Tibial artery (tissue), 4 donors: ENCODE data around the gene MYOF.
A peak's percentile ranks its signal among the peaks of the same experiment; 100 is the strongest.

ENCODE experiments used
- DNase-seq, 2 donors: peaks; one replicate each; pipeline ENCODE4 v3.0.0-alpha.2; 2019
- H3K27ac ChIP-seq, 2 donors: fragments of 200-600 bp; sonication (generic) in 1 of 2; 1 replicate in 1 of 2; 2 replicates in 1 of 2; pipeline ENCODE4 v1.5.1; 2018 to 2019; ENCODE audit warnings: mild to moderate bottlenecking in 1 of 2
- H3K27me3 ChIP-seq, 2 donors: fragments of 200-600 bp; sonication (generic) in 1 of 2; one replicate each; pipeline versions ENCODE4 v1.5.1 to v1.6.0; 2016 to 2019
- H3K36me3 ChIP-seq, 3 donors: fragments of 200-600 bp; sonication (generic) in 2 of 3; one replicate each; pipeline ENCODE4 v1.5.1; 2016 to 2019; ENCODE audit warnings: mild to moderate bottlenecking in 2 of 3
- H3K4me1 ChIP-seq, 4 donors: fragments of 200-600 bp; sonication (generic) in 2 of 4; 1 replicate in 3 of 4; 2 replicates in 1 of 4; pipeline ENCODE4 v1.5.1; 2016 to 2019
- H3K4me3 ChIP-seq, 2 donors: fragments of 200-600 bp; sonication (generic) in 1 of 2; 1 replicate in 1 of 2; 2 replicates in 1 of 2; pipeline ENCODE4 v1.5.1; 2018 to 2019; ENCODE audit warnings: mild to moderate bottlenecking in 2 of 2
- H3K9me3 ChIP-seq, 3 donors: fragments of 200-600 bp; sonication (generic) in 1 of 3; one replicate each; pipeline ENCODE4 v1.5.1; 2016 to 2019
- intact Hi-C: fragments of 100-400 bp; cut with DNase I; formaldehyde crosslinking; loops from one replicate; pipeline ENCODE4 v1.15.0; 2023; ENCODE audit warnings: low total_unique reads
- TF ChIP-seq, protein P1 (sequence below), 2 experiments: fragments of 200-600 bp in 1 of 2; fragments of 450-650 bp in 1 of 2; IDR thresholded peaks; one replicate each; pipeline ENCODE4 v1.5.1; 2017 to 2019; ENCODE audit warnings: antibody characterized with exemption in 2 of 2, mild to moderate bottlenecking in 1 of 2, moderate library complexity in 1 of 2

Gene MYOF

DNA sequence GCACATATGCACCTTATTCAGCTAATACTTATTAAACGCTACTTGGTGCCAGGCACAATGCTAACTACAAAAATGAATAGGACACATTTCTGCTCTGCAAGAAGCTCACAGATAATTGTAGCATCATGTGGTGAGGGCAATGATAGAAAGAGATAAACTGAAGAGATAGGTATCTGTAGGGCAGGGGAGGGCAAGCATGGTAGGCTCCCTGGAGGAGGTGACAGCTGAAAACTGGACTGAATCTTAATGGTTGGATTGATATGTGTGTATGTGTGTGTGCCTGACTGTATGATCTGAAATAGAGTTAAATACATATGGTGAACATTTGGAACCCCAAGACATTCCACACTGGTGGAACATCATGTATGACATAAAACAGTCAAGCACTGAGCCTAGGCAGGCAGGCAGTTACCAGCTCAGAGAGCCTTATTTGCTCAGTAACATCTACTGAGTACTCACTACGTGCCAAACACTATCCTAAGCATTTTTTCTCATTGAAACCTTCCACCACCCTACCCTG lies 9.5 kb upstream of the MYOF start:
- Histone ChIP-seq H3K27ac (no peak overlapping the region), H3K9me3 (no peaks in the 10 kb centered on the region), H3K4me1 (peaks cover 0 to 7% (median under 1%) of the 10 kb centered on the region in 4 donors), H3K27me3 (no peaks in the 10 kb centered on the region), H3K4me3 (no peak overlapping the region), H3K36me3 (no peaks in the 10 kb centered on the region)
- DNase-seq: no peak
- intact Hi-C loops: no loop called here
- TF ChIP-seq, protein P1, sequence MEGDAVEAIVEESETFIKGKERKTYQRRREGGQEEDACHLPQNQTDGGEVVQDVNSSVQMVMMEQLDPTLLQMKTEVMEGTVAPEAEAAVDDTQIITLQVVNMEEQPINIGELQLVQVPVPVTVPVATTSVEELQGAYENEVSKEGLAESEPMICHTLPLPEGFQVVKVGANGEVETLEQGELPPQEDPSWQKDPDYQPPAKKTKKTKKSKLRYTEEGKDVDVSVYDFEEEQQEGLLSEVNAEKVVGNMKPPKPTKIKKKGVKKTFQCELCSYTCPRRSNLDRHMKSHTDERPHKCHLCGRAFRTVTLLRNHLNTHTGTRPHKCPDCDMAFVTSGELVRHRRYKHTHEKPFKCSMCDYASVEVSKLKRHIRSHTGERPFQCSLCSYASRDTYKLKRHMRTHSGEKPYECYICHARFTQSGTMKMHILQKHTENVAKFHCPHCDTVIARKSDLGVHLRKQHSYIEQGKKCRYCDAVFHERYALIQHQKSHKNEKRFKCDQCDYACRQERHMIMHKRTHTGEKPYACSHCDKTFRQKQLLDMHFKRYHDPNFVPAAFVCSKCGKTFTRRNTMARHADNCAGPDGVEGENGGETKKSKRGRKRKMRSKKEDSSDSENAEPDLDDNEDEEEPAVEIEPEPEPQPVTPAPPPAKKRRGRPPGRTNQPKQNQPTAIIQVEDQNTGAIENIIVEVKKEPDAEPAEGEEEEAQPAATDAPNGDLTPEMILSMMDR (IDR thresholded peaks at IDR 0.05): no peak

DNA sequence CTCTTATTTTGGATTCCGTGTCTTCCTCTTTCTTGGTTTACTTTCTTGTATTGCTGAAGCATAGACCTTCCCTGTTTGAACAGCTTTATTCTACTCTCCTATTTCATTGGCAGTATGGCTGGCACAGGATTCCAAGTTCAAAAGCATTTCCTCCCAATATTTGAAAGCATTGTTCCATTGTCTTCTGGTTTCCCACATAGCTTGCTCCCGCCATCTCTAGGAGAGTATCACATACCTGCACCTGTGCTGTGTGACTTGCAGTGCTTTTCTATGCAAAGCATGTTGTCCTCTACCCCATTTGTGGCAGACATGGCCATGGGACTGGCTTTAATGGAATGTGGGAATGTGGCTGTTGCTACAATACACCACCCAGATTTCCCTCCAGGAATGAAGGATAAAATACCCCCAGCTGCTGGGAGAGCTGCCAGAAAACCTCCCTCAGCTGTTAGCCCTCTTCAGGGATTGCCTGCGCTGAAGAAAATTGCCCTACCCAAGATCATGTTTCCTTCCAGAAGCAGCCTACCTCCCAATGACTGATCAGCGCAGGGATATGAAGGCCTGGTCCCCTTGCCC lies 6.9 kb upstream of the MYOF start:
- H3K27ac ChIP-seq: no peak overlapping the region
- TF ChIP-seq, protein P1 (IDR thresholded peaks at IDR 0.05): no peak
- H3K4me3 ChIP-seq: no peak overlapping the region
- H3K4me1 ChIP-seq: no peaks in the 10 kb centered on the region
- H3K36me3 ChIP-seq: no peaks in the 10 kb centered on the region
- intact Hi-C loops: no loop called here
- H3K27me3 ChIP-seq: no peaks in the 10 kb centered on the region
- DNase-seq: no peak
- H3K9me3 ChIP-seq: no peaks in the 10 kb centered on the region

DNA sequence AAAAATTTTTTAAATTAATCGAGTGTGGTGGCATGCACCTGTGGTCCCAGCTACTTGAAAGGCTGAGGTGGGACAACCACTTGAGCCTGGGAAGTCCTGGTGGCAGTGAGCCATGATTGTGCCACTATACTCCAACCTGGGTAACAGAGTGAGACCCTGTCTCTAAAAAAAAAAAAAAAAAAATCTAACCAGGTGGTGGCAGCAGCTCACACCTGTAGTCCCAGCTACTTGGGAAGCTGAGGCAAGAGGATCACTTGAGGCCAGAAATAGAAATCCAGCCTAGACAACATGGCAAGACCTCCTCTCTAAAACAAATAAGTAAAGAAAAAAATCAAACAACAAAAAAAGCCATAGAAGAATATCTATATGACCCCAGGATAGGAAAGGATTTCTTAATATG lies 3.6 kb upstream of the MYOF start:
- Histone ChIP-seq H3K4me3 (no peak overlapping the region), H3K27ac (no peak overlapping the region), H3K36me3 (no peaks in the 10 kb centered on the region), H3K9me3 (no peaks in the 10 kb centered on the region), H3K27me3 (no peaks in the 10 kb centered on the region), H3K4me1 (peaks cover 0 to 10% (median 2%) of the 10 kb centered on the region in 4 donors)
- intact Hi-C loops: no loop called here
- TF ChIP-seq, protein P1 (IDR thresholded peaks at IDR 0.05): no peak
- no peak for DNase-seq

DNA sequence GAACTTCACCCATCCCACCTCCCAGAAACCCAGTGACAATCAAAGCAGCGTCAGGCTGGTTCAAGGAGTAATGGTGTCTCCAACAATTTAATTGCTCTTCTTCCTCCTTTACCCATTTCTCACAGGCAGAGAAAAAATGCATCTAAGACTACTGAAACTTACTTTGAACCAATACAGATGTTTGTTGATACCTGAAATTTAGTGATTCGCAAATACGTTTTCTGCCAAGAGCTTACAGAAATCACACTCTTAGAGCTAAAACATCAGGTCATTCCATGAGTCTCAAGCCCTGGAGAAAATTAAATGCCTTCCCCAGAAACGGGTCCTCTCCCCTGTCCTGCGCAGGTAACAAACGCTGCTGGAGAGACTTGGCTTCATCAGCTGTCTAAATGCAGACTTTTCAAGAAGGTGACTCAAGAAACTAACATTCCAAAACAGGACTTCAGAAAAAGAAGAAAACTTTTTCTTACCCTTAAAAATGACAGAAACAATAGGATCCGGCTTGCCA lies 443 bp downstream of the MYOF start:
- peak overlapping the region; percentile 89 to 92 for H3K27ac ChIP-seq
- H3K4me1 ChIP-seq: peaks cover 0 to 50% (median 17%) of the 10 kb centered on the region in 4 donors
- DNase-seq: no peak
- TF ChIP-seq, protein P1 (IDR thresholded peaks at IDR 0.05): no peak
- H3K4me3 ChIP-seq: peak overlapping the region; percentile 59 to 64
- intact Hi-C loops: loop anchor here (2.0 to 5.0 kb wide), 2 partner anchors 54 to 107 kb away; no protein-coding TSS in a partner anchor
- H3K27me3 ChIP-seq: no peaks in the 10 kb centered on the region
- H3K9me3 ChIP-seq: no peaks in the 10 kb centered on the region
- no peaks in the 10 kb centered on the region for H3K36me3 ChIP-seq

DNA sequence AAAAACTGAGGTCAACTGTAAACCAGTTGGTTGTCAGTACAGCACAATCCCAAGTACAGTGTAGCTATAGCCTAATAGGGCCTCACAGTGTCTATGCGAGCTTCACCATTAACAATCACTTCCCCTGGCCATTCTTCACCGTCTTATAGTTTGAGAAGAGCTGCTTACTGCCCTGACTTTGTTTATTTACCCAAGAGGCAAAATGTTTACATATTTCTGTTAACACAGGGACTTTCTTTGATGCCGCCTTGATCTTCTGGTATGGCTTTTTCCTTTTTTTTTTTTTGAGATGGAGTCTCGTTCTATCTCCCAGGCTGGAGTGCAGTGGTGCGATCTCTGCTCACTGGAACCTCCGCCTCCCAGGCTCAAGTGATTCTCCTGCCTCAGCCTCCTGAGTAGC lies 3.3 kb downstream of the MYOF start:
- H3K27ac ChIP-seq: peak overlapping the region; percentile 17 to 92
- H3K27me3 ChIP-seq: no peaks in the 10 kb centered on the region
- H3K36me3 ChIP-seq: no peaks in the 10 kb centered on the region
- intact Hi-C loops: no loop called here
- H3K4me3 ChIP-seq: peak overlapping the region in 1 of 2 donors; percentile 0
- H3K4me1 ChIP-seq: peaks cover 0 to 78% (median 27%) of the 10 kb centered on the region in 4 donors
- TF ChIP-seq, protein P1 (IDR thresholded peaks at IDR 0.05): no peak
- no peak for DNase-seq
- H3K9me3 ChIP-seq: no peaks in the 10 kb centered on the region
